ENCODE measurements around the gene CYP20A1.

Gene CYP20A1

DNA sequence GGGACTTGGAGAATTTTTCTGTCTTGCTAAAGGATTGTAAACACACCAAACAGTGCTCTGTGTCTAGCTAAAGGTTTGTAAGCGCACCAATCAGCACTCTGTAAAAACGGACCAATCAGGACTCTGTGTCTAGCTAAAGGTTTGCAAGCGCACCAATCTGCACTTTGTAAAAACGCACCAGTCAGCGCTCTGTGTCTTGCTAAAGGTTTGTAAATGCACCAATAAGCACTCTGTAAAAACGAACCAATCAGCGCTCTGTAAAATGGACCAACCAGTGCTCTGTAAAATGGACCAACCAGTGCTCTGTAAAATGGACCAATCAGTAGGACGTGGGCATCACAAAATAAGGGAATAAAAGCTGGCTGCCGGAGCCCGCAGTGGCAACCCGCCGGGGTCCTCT is 105.8 kb downstream of the CYP20A1 start:
- in situ Hi-C loops (cut with HindIII; ENCODE audit: low pct_ligation_motif_present, low pct_unique_long_range_greater_than_20kb, low sequenced_read_pairs), result no loop called here
- no peak for DNase-seq

- no peak for DNase-seq
- in situ Hi-C loops (cut with HindIII; ENCODE audit: low pct_ligation_motif_present, low pct_unique_long_range_greater_than_20kb, low sequenced_read_pairs), result no loop called here
Observed at GRCh38 chr2:203346612-203347011, 107.8 kb downstream of the CYP20A1 start.

- in situ Hi-C loops (cut with HindIII; ENCODE audit: low pct_ligation_motif_present, low pct_unique_long_range_greater_than_20kb, low sequenced_read_pairs), result no loop called here
- no peak for DNase-seq
Observed at GRCh38 chr2:203347375-203347774, 108.6 kb downstream of the CYP20A1 start.

DNA sequence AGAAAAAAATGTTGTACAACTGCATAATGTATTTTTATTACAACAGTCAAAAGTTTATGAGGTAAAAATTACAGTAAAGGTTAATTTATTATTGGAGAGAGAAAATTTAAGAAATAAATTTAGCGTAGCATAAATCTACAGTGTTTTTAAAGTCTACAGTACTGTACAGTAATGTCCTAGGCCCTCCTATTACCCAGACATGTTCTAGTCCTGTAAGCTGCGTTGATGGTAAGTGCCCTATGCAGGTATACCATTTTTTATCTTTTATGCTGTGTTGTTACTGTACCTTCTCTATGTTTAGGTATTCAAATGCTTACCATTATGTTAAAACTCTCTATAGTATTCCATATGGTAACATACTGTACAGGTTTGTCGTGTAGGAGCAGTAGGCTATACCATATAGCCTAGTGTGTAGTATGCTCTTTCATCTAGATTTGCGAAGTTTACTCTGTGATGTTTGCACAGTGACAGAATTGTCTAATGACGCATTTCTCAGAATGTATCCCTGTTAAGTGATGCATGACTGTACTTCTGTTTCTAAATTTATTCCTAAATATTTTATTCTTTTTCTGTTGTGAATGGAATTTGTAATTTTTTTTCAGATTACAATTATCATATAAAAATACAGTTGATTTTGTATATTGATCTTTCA is 113.9 kb downstream of the CYP20A1 start:
- in situ Hi-C loops (cut with HindIII; ENCODE audit: low pct_ligation_motif_present, low pct_unique_long_range_greater_than_20kb, low sequenced_read_pairs), result no loop called here
- no peak for DNase-seq

- in situ Hi-C loops (cut with HindIII; ENCODE audit: low pct_ligation_motif_present, low pct_unique_long_range_greater_than_20kb, low sequenced_read_pairs), result no loop called here
- DNase-seq, result no peak
Observed at GRCh38 chr2:203354966-203355365, 116.1 kb downstream of the CYP20A1 start.

All from ACHN (cell line).